KOPT-K1 (cell line): ENCODE data around the gene CRYBG2.

Experiments
- H3K27ac ChIP-seq: fragments of 200-600 bp; sonication (generic); 2 replicates; pipeline ENCODE4 v1.5.1; 2016; ENCODE audit warnings: antibody characterized with exemption, mild to moderate bottlenecking, low read depth, low read length; ENCODE audit not compliant: poor library complexity, severe bottlenecking
- H3K36me3 ChIP-seq: fragments of 200-600 bp; sonication (generic); 2 replicates; pipeline ENCODE4 v1.5.1; 2017; ENCODE audit warnings: antibody characterized with exemption, mild to moderate bottlenecking, low read length, moderate library complexity; ENCODE audit not compliant: insufficient read depth
- H3K9me3 ChIP-seq: fragments of 200-600 bp; sonication (generic); 2 replicates; pipeline ENCODE4 v1.5.1; 2017; ENCODE audit warnings: antibody characterized with exemption, low read length, mild to moderate bottlenecking; ENCODE audit not compliant: insufficient read depth, poor library complexity, severe bottlenecking

CRYBG2 gene

DNA sequence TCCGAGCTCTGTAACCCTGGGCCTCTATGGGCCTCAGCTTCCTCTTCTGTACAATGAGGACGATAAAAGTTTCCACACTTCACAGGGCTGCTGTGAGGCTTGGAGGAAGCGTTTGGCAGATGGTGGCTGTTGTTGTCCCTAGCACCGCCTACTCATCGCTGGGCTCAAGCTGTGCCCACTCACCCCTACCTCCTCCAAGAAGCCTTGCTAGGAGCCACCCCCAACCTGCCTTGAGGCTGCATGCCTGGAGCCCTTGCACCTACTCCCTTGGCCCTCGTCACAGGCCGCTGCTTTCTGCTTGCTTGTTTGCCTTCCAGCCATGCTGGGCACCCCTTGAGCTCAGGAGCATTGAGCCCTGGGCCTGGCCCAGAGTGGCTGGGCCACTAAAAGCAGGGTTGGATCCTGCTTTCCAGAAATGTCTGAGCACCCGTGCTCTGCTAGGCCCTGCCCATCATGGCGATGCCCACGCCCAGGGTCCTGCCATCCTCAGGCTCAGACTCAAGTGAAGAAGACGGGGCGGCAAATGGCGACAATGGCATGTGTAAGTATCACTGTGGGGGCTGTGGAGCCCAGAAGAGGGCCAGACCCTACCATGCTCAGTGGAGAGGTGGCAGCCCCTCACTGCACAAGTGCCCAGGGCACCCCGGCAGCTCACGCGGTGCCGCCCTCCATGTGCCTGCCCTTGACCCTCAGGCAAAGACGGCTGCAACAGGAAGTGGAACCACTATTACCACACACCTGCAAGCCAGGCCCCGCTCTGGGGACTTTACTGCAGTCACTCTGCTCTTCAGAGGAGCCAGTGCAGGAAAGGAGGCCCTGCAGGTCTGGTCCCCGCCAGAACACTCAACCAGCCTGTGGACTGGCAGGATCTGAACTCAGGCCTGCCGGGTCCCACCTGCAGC is 64.5 kb downstream of the CRYBG2 start:
- H3K27ac ChIP-seq: peak overlapping the region; percentile 99
- no peaks in the 10 kb centered on the region for H3K9me3 ChIP-seq
- no peaks in the 10 kb centered on the region for H3K36me3 ChIP-seq

DNA sequence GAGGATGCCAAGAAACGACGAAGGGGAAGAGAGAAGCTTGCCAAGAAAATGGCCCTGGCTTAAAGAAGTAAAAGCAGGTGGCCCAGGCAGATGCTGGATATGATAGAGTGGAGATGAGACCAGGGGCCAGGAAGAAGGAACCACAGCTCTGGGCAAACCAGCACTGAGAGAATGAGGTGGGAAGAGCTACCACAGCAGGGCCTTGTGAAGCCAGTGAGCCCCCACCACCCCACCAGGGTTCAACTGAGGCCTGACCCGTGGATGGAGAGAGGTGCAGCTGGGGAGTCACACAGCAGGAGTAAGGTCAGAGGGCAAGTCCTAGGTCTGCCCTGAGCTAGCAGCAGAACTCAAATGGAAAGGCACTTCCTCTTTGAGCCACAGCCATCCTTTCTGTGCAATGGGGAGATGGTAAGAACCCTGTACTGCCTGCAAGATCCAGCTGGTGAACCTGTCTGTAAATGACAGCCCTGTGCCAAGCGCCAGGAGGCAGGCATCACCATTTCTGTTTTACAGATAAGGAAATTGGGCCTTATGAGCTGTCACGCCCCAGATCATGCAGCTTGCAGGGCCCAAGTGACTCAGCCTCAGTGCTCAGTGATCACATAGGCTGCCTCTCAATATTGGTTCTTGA is 65.5 kb downstream of the CRYBG2 start:
- Histone ChIP-seq H3K36me3 (peaks cover under 1% of the 10 kb centered on the region; the same call in 1 of the 2 replicates), H3K9me3 (no peaks in the 10 kb centered on the region), H3K27ac (peak overlapping the region; percentile 99)

DNA sequence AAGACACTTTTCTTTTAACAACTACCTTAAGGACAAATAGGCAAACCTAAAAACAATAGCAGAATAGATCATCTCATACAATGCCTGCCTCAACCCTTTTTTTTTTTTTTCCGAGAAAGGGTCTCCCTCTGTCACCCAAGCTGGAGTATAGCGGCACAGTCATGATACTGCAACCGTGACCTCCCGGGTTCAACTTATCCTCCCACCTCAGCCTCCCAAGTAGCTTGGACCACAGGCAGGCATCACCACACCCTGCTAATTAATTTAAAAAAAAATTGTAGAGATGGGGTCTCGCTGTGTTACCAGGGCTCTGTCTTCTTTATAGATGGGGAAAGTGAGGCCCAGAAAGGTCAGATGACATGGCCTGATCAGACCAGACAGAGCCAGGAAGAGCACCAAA is 66.1 kb downstream of the CRYBG2 start:
- H3K9me3 ChIP-seq: no peaks in the 10 kb centered on the region
- peak overlapping the region; percentile 99 for H3K27ac ChIP-seq

DNA sequence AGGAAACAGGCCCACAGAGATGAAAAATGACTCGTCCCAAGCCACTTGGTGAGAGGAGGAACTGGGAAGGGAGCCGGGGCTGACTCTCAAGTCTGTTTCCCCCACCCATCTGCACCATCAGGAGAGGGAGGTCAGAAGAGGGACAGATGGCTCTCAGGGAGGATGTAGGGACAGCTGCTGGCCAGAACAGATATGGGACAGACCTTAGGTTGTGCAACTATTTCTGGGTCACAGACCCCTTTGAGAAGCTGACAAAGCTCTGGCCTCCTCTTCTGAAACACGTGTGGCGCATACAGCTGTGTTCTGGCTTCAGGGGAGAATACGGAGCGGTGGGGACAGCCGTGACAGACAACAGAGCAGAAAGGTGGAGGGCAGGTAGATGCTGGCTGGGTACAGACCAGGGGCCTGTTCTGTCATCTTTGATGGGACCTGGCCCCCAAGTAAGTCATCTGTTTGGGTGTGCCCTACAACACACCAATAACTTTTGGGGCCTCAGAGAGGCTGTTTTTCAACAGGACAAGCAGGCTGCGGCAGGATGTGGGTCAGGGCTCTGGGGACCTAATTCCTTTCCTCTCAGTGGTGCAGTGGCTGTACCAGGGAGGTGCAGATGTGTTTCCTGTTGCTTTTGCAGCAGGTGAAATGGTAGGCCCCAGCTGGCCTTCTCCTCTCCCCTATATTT is 66.8 kb downstream of the CRYBG2 start:
- H3K36me3 ChIP-seq: peaks cover 11% of the 10 kb centered on the region; the same call in 1 of the 2 replicates
- H3K27ac ChIP-seq: peak overlapping the region; percentile 99
- no peaks in the 10 kb centered on the region for H3K9me3 ChIP-seq

More for the DNA sequence above, 66.1 kb downstream of the CRYBG2 start:
- peaks cover 6% of the 10 kb centered on the region; the same call in 1 of the 2 replicates for H3K36me3 ChIP-seq

DNA sequence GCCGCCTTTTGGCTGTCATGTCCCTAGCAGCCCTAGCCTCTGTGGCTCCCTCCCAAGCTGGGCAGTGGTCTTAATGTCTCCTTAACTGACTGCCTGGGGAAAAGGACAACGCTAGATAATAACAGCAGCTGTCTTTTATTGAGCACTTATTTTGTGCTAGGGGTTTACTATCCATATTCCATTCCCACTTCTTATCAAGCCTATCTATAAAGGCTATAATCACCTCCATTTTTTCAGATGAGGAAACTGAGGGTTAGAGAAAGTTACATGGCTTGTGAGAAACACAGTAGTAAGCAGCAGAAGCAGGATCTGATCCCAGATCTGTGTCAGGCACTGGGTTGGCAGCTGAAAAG is 67.9 kb downstream of the CRYBG2 start:
- Histone ChIP-seq H3K9me3 (no peaks in the 10 kb centered on the region), H3K36me3 (peaks cover 23% of the 10 kb centered on the region), H3K27ac (peak overlapping the region; percentile 99)

DNA sequence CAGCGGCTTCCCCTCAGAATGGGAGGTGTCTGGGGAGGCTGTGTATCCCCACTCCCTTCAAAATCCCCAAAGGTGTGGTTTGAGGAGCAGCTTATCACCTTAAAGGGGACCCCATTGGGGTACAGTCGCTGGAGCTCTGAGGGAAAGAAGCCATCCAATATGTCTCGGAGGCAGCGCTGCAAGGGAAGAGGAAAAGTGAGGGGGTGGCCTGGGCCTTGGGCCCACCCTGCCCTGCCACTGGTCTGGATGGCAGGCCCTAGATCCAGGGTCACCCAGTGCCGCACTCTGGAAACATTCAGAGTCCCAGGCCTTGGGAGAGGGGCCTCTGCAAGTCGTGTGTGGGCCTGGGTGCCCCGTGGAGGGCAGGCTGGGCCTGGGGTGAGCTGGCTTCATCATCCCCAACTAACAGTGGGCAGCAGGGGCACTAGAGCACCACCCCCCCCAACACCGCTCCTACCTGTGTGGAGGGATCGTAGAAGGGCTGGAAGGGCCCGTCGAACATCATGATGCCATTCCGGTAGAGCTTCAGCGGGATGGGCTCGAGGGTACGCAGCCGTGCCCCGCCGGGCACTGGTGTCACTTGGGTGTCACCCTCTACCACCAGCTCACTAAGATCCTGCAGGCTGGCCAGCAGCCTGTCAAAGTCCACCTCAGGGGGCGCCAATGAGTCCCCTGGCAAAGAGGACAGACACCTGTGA is 68.4 kb downstream of the CRYBG2 start:
- Histone ChIP-seq H3K27ac (peak overlapping the region; percentile 99), H3K9me3 (no peaks in the 10 kb centered on the region), H3K36me3 (peaks cover 26% of the 10 kb centered on the region)

DNA sequence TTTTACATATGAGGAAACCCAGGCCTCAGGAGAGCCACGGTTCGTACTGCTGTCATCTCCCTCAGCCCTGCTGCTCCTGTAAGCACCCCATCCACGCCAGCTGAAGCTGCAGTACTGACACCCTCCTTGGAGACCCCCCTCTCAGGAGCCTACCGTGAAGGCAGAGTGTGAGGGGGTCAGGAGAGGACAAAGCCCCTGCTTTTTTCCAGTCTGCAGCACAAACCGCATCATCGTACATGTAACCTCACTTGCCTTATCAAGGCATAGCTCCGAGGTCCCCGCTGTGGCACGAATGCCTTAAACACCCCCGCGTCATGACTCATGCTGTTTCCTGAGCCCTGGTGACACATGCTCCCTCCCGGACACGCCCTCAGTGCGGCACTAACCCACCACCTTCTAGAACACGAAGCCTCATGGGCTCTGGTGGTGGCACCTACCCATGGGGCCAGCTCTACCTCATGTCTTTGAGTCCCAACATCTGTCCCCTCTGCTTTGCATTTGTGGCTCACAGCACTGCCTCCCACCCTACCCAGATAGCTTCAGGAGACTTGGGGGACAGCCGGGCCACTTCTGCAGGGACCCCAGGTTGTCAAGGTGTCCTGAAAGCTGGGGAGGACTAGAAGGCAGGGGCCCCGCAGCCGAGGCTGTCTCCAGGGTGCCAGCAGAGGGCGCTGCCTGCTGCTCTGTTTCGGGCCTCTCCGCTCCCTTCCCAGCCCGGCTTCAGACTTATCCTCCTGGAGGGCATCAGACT is 69.2 kb downstream of the CRYBG2 start:
- H3K27ac ChIP-seq: peak overlapping the region; percentile 99
- H3K9me3 ChIP-seq: no peaks in the 10 kb centered on the region
- peaks cover 26% of the 10 kb centered on the region for H3K36me3 ChIP-seq

DNA sequence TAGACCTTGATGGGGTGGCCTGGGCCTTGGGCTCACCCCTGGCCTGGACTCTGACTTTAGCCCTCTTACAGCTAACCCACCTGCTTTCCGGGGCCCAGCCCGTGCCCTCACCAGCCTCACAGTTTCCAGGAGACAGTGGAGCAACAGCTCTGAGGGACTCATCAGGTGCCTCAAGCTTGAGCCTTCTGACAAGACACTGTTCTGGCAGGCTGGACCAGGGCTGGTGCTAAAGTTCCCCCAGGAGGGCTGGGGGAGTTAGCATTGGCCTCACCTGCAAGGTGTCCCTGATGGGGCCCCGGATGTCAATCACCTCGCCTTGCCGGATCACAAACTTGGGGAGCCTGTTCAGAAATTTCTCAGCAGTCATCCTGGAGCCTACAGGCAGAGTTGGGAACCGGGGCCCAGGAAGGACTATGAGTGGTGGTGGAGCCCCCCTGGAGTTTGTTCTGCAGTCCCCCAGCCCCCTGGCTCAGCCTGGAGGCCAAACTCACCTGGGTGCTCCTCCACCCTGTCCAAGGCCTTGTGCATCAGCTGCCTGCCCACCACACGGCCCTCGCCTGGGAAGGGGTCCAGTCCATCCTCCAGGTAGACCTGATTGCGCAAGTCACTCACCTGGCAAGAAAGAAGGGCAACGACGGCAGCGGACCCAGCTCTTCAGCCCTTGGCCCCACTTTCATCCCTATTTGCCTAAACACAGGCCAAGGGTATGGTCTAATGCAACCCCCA is 69.9 kb downstream of the CRYBG2 start:
- peak overlapping the region; percentile 99 for H3K27ac ChIP-seq
- H3K9me3 ChIP-seq: no peaks in the 10 kb centered on the region
- peaks cover 27% of the 10 kb centered on the region for H3K36me3 ChIP-seq

DNA sequence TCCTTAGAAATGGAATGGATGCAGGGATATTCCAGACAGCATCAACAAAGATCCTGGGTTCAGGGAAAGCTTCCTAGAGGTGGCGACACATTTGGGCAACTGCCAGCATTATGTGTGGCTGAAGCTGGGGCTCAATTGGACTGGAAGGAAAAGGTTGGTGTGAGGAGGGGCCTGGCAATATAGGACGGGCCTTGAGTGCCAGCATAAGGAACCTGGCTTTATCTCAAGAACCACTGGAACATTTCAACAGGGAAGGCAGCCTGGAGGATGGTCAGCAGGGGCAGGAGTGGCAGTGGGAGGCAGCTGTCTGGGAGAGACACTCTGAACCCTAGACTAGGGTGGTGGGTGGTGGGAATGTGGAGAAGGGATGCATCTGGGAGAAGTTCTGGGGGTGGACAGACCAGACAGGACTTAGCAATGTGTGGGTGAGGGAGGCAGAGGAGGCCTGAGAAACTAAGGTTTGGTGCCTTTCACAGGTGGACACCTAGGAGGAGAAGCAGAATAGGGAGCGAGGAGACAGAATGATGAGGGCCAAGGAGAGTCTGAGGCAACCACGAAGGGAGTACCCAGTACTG is 70.6 kb downstream of the CRYBG2 start:
- Histone ChIP-seq H3K27ac (peak overlapping the region; percentile 99), H3K36me3 (peaks cover 33% of the 10 kb centered on the region), H3K9me3 (no peaks in the 10 kb centered on the region)

DNA sequence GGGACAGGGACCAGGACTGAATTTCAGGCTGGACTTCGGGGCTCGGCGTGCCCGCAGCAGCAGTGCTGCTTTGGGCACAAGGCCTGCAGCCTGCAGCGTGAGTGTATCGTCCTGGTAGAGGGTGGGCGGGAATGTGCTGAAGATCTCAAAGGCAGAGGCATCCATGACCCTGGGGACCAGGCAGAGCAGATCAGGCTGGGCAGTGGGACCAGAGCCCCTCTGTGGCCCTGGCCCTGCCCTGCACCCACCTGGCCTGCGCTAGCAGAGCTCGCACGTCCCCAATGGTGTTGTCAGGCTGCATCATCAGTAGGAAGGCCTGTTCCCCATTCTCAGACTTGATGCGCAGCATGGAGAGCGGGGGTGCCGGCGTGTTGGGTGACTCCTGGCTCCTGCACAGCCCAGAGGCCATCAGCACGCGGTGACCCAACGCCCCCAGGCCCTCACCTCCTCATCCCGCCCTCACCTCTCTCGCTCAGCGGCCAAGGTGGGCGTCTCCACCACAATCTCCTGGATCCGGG is 71.5 kb downstream of the CRYBG2 start:
- Histone ChIP-seq H3K9me3 (no peaks in the 10 kb centered on the region), H3K36me3 (peaks cover 42% of the 10 kb centered on the region), H3K27ac (no peak overlapping the region)

DNA sequence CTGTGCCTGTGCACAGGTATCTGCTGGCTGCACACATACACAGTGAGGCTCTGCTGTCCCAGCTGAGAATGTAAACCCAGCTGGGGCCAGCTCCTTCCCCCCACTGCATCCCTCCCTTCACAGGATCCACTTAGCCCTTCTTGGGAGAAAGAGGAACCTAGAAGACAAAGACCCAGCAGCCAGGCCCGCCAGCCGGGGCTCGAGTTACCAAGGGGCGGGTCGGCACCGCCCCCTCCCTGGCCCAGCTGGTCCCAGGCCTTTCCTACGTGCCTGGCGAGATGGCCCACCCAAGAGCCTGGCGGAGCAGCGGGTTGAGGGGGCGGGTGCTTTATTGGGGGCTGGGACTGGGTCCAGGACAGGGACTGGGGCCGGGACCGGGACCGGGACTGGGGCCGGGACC is 72.0 kb downstream of the CRYBG2 start:
- Histone ChIP-seq H3K9me3 (no peaks in the 10 kb centered on the region), H3K27ac (peak overlapping the region; percentile 73), H3K36me3 (peaks cover 47% of the 10 kb centered on the region)

DNA sequence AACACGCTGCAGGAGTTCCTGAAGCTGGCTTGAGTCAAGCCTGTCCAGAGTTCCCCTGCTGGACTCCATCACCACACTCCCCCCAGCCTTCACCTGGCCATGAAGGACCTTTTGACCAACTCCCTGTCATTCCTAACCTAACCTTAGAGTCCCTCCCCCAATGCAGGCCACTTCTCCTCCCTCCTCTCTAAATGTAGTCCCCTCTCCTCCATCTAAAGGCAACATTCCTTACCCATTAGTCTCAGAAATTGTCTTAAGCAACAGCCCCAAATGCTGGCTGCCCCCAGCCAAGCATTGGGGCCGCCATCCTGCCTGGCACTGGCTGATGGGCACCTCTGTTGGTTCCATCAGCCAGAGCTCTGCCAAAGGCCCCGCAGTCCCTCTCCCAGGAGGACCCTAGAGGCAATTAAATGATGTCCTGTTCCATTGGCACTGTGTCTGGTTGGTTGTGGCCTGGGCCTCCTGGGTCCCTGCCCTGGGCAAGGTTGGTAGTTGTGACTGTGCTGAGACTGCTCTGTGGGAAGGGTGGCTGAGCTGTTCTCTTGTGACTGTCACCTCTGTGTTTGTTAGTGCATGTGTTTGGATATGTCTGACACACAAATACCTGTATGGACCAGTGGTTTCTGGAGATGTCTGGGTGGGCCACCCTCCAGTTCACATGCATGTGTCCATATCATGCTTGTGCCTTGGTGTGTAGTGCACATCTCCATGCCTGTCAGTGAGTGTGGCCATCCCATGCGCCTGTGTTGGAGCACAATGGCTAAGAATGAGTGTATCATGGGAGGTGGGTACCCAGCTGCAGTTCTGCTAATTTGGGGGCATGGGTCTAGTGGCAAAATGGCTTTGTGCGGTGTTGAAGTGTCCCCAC is 72.6 kb downstream of the CRYBG2 start:
- H3K9me3 ChIP-seq: no peaks in the 10 kb centered on the region
- peaks cover 54% of the 10 kb centered on the region for H3K36me3 ChIP-seq
- peak overlapping the region; percentile 73 for H3K27ac ChIP-seq
